H1 (cell line): Measurements from ENCODE around the gene ZNF672. TPM values are rescaled to one million over a fixed set of nuclear protein-coding genes. Genes with fewer than 3 reads are reported as not detected.

Experiments used
- ATF2 ChIP-seq: IDR thresholded peaks from 2 replicates; pipeline ENCODE4 v1.6.1; 2012; ENCODE audit warnings: low read length, inconsistent platforms
- BRCA1 ChIP-seq: IDR thresholded peaks from 2 replicates; pipeline ENCODE4 v1.6.1; 2012; ENCODE audit warnings: low read depth, low read length, improper control_type of control experiment
- CTBP2 ChIP-seq: IDR thresholded peaks from 2 replicates; pipeline ENCODE4 v1.7.0; 2011; ENCODE audit warnings: borderline replicate concordance, mild to moderate bottlenecking, moderate library complexity, mixed read lengths, low read length; ENCODE audit not compliant: insufficient read depth, insufficient read length
- CTCF ChIP-seq, 3 experiments: IDR thresholded peaks; 1 replicate in 2 of 3; 2 replicates in 1 of 3; pipeline versions ENCODE4 v1.5.1 to v1.6.1; 2011; ENCODE audit warnings: low read length in 3 of 3, mild to moderate bottlenecking in 3 of 3, inconsistent platforms in 2 of 3, low read depth in 1 of 3, moderate library complexity in 1 of 3; ENCODE audit not compliant: insufficient read depth in 1 of 3; ENCODE audit errors: control extremely low read depth in 1 of 3
- E2F6 ChIP-seq: IDR thresholded peaks from 2 replicates; pipeline ENCODE4 v1.6.1; 2012; ENCODE audit warnings: inconsistent platforms
- EGR1 ChIP-seq: IDR thresholded peaks from 2 replicates; pipeline ENCODE4 v1.6.1; 2011; ENCODE audit warnings: low read depth, low read length, borderline replicate concordance
- EP300 ChIP-seq, 2 experiments: IDR thresholded peaks; 1 replicate in 1 of 2; 2 replicates in 1 of 2; pipeline ENCODE4 v1.6.1; 2011 to 2012; ENCODE audit warnings: low read depth in 2 of 2, low read length in 2 of 2, mild to moderate bottlenecking in 2 of 2, borderline replicate concordance in 1 of 2, inconsistent platforms in 1 of 2, moderate library complexity in 1 of 2
- GABPA ChIP-seq: IDR thresholded peaks from 2 replicates; pipeline ENCODE4 v1.6.1; 2011; ENCODE audit warnings: mild to moderate bottlenecking, low read length, moderate library complexity, borderline replicate concordance; ENCODE audit not compliant: insufficient read depth
- HDAC6 ChIP-seq: IDR thresholded peaks from one replicate; pipeline ENCODE4 v1.7.1; 2012; ENCODE audit warnings: low read depth, mild to moderate bottlenecking, inconsistent platforms, low read length, moderate library complexity
- JUN ChIP-seq: IDR thresholded peaks from 2 replicates; pipeline ENCODE4 v1.6.1; 2011; ENCODE audit warnings: low read depth, mild to moderate bottlenecking, improper control_type of control experiment, low read length
- NANOG ChIP-seq: IDR thresholded peaks from 2 replicates; pipeline ENCODE4 v1.6.1; 2011; ENCODE audit warnings: low read length, low read depth, mild to moderate bottlenecking, inconsistent platforms; ENCODE audit not compliant: insufficient read depth, poor library complexity, severe bottlenecking
- NRF1 ChIP-seq: IDR thresholded peaks from 2 replicates; pipeline ENCODE4 v1.6.1; 2011; ENCODE audit warnings: mild to moderate bottlenecking, low read depth, low read length, improper control_type of control experiment
- RBBP5 ChIP-seq: IDR thresholded peaks from 2 replicates; pipeline ENCODE4 v1.7.1; 2012; ENCODE audit warnings: low read depth, mild to moderate bottlenecking, inconsistent platforms, low read length, moderate library complexity, borderline replicate concordance
- SUZ12 ChIP-seq: fragments of 200-600 bp; sonication (generic); IDR thresholded peaks from 2 replicates; pipeline ENCODE4 v1.6.1; 2012; ENCODE audit warnings: mild to moderate bottlenecking, inconsistent platforms, low read length, moderate library complexity, mixed read lengths
- TEAD4 ChIP-seq: IDR thresholded peaks from 2 replicates; pipeline ENCODE4 v1.6.1; 2012; ENCODE audit warnings: low read depth, low read length, inconsistent platforms, mixed read lengths
- polyA plus RNA-seq, 7 experiments: library from polyadenylated mRNA; depleted of rRNA in 3 of 7; stranded (reverse) in 5 of 7; unstranded in 2 of 7; fragments of >200 nt in 5 of 7; fragments of 200-250 nt in 2 of 7; gene quantifications; 1 replicate in 5 of 7; 2 replicates in 1 of 7; 4 replicates in 1 of 7; pipeline versions ENCODE4 v1.2.1 to v1.2.3, GENCODE V29; 2011 to 2013; ENCODE audit warnings: missing spikeins in 2 of 7, mixed read lengths in 2 of 7
- total RNA-seq: library from RNA; stranded (reverse); fragmentation: NEBNext Ultra II Directional; extraction: Animal tissue kit (Norgen Biotek cat#: 25700); gene quantifications from 2 replicates; pipeline ENCODE4 v1.2.1, GENCODE V29; 2021

The ZNF672 gene
- total and polyA plus RNA-seq, 2 of the 8 experiments (the other 6 are each of a cell fraction or from before 2014, with no cell fraction given), result 30.7 to 40.4 TPM

- TF ChIP-seq ATF2 (no peak), TEAD4 (no peak), NANOG (no peak), BRCA1 (no peak), GABPA (peak; percentile 83), SUZ12 (no peak), CTBP2 (no peak), RBBP5 (peak; percentile 86), CTCF (IDR thresholded peaks at IDR 0.05; ENCODE audit: control extremely low read depth in 1 of 3, insufficient read depth in 1 of 3, low read depth in 1 of 3, low read length in 3 of 3) (peak; percentile 42 to 71 (median 60)), JUN (no peak), HDAC6 (no peak), EP300 (IDR thresholded peaks at IDR 0.05; ENCODE audit: borderline replicate concordance in 1 of 2, low read depth in 2 of 2, low read length in 2 of 2) (no peak), E2F6 (no peak), NRF1 (no peak), EGR1 (peak; percentile 98)
Measured at GRCh38 chr1:248825909-248826760, 11.9 kb upstream of the ZNF672 start, which contains the start of gene SH3BP5L (continued).
